GM18505 (cell line): Measurements from ENCODE around the gene FOSL1.

Experiments used
- ATAC-seq: cut with Tn5 transposase; IDR thresholded peaks from one replicate; pipeline ENCODE4 v1.9.1; 2021; ENCODE audit not compliant: unreplicated experiment
- POLR2A ChIP-seq: IDR thresholded peaks from 4 replicates; pipeline ENCODE4 v1.6.1; 2011; ENCODE audit warnings: borderline replicate concordance; ENCODE audit not compliant: insufficient read depth, insufficient read length; ENCODE audit errors: extremely low read depth

The FOSL1 gene

GRCh38 chr11:65915821-65916251 lies 15.6 kb upstream of the FOSL1 start:
- TF ChIP-seq POLR2A, result no peak
- no peak for ATAC-seq

GRCh38 chr11:65915101-65915820 lies 15.1 kb upstream of the FOSL1 start:
- ATAC-seq, result no peak

GRCh38 chr11:65912845-65913244 lies 12.7 kb upstream of the FOSL1 start:
- no peak for ATAC-seq
- TF ChIP-seq POLR2A, result no peak

More at GRCh38 chr11:65915101-65915820, 15.1 kb upstream of the FOSL1 start:
- TF ChIP-seq POLR2A, result no peak

GRCh38 chr11:65911682-65912568 lies 11.7 kb upstream of the FOSL1 start:
- TF ChIP-seq POLR2A, result no peak
- no peak for ATAC-seq

- no peak for TF ChIP-seq POLR2A
- ATAC-seq, result no peak
Observed at GRCh38 chr11:65907878-65908277, 7.7 kb upstream of the FOSL1 start.

- no peak for TF ChIP-seq POLR2A
- ATAC-seq, result no peak
Observed at GRCh38 chr11:65906602-65907001, 6.4 kb upstream of the FOSL1 start.

- no peak for ATAC-seq
- TF ChIP-seq POLR2A, result no peak
Observed at GRCh38 chr11:65903715-65904114, 3.5 kb upstream of the FOSL1 start.

GRCh38 chr11:65903068-65903481 lies 2.9 kb upstream of the FOSL1 start:
- TF ChIP-seq POLR2A, result no peak
- ATAC-seq, result no peak

- TF ChIP-seq POLR2A, result no peak
- no peak for ATAC-seq
Observed at GRCh38 chr11:65900899-65901180, 652 bp upstream of the FOSL1 start.

- no peak for TF ChIP-seq POLR2A
- no peak for ATAC-seq
Observed at GRCh38 chr11:65899356-65900124, 648 bp downstream of the FOSL1 start.

GRCh38 chr11:65898656-65899355 lies 1.4 kb downstream of the FOSL1 start:
- ATAC-seq, result no peak
- no peak for TF ChIP-seq POLR2A

GRCh38 chr11:65897020-65897471 lies 3.1 kb downstream of the FOSL1 start:
- no peak for TF ChIP-seq POLR2A
- ATAC-seq, result no peak
